LNCAP (cell line): Measurements from ENCODE around the gene AAR2.

Source experiments
- TF ChIP-seq, protein P1 (sequence below): fragments of 450-650 bp; IDR thresholded peaks from 2 replicates; pipeline ENCODE4 v1.5.1; 2017; ENCODE audit warnings: mild to moderate bottlenecking

The AAR2 gene

GRCh38 chr20:36297656-36298055, 61.4 kb downstream of the AAR2 start:
- TF ChIP-seq, protein P1, sequence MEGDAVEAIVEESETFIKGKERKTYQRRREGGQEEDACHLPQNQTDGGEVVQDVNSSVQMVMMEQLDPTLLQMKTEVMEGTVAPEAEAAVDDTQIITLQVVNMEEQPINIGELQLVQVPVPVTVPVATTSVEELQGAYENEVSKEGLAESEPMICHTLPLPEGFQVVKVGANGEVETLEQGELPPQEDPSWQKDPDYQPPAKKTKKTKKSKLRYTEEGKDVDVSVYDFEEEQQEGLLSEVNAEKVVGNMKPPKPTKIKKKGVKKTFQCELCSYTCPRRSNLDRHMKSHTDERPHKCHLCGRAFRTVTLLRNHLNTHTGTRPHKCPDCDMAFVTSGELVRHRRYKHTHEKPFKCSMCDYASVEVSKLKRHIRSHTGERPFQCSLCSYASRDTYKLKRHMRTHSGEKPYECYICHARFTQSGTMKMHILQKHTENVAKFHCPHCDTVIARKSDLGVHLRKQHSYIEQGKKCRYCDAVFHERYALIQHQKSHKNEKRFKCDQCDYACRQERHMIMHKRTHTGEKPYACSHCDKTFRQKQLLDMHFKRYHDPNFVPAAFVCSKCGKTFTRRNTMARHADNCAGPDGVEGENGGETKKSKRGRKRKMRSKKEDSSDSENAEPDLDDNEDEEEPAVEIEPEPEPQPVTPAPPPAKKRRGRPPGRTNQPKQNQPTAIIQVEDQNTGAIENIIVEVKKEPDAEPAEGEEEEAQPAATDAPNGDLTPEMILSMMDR, result no peak

DNA sequence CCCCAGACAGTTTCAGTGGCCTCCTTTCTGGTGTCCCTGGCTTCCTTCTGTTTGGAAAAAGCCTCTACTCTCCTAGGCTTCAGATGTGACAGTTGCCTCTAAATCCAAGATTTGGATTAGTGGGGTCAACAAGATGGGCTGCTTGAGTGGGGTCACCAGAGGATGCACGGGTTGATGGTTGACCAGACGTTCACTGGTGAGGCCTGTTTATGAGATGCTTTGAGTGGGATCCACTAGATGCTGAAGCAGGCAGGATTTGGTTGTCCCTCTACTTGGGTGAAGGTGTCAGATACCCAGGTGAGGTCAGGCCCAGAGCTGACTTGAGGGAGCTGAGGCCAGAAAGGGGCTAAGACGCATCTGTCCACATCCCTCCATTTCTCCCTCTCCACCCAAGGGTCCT, 61.8 kb downstream of the AAR2 start:
- TF ChIP-seq, protein P1, result no peak

GRCh38 chr20:36298795-36299339, 62.6 kb downstream of the AAR2 start:
- TF ChIP-seq, protein P1, result no peak

- TF ChIP-seq, protein P1, result no peak
Observed at GRCh38 chr20:36299459-36299858, 63.2 kb downstream of the AAR2 start.

DNA sequence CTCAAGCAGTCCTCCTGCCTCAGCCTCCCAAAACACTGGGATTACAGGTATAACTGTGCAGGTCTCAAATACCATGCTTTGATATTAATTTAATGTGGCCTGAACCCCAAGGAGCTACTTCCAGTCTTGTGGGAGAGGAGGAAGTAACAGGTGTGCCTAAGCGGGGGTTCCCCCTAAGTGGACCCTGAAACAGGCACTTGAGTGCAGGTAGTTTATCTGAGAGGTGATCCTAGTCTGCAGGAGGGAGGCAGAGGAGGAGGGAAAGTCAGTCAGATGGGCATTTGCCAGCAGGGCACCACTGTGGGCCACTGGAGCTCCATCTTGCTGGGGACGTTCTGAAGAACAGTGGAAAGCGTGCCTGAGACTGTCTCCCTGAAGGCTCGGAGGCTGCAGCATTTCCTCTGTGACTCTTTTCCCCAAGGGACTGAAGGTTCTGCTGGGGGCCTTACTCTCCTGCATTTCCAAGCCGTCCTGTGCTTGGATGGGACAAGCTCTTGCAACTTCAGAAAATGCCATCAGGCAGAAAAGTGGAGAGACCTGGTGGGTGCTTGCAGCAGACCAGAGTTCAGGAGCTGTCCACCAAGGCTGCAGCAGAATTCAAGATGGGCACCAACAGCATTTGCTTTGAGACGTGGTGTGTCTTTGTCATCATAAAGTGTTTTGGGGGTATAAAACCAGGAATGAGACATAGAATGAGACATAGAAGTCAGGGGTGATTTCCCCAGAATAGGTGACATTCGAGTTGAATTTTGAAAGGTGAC, 65.3 kb downstream of the AAR2 start:
- TF ChIP-seq, protein P1, result no peak

- TF ChIP-seq, protein P1, result no peak
Observed at GRCh38 chr20:36303020-36303595, 66.8 kb downstream of the AAR2 start.

DNA sequence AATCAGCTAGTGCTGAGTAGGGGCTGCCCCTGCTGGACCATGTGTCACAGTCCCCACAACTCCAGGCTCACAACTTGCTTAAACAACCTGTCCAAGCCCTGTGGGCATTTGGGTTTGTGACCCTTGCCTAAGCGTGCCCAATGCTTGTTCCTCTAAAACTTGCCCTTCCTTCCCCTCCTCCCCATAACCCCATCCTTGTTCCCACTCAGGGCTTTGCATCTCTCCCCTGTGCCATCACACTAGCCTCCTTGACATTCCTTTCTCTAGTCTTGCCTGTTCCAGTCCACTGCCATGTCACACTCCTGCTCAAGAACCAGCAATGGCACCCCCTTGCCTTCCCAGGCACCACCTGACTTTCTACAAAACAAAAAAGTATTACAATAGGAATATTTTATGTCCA, 67.6 kb downstream of the AAR2 start:
- TF ChIP-seq, protein P1, result no peak
